CD4-positive, alpha-beta T cell treated with Interleukin-17A for 1 hour (primary cell): ENCODE measurements around the gene PKN2.
"Not testable (repeated sequence)": the region's sequence is repeated elsewhere in the genome, so short reads cannot be mapped to it uniquely, and the experiment has no call there.

Experiments
- DNase-seq: peaks from one replicate; pipeline ENCODE4 v3.0.0-alpha.2; 2020

PKN2 gene

DNA sequence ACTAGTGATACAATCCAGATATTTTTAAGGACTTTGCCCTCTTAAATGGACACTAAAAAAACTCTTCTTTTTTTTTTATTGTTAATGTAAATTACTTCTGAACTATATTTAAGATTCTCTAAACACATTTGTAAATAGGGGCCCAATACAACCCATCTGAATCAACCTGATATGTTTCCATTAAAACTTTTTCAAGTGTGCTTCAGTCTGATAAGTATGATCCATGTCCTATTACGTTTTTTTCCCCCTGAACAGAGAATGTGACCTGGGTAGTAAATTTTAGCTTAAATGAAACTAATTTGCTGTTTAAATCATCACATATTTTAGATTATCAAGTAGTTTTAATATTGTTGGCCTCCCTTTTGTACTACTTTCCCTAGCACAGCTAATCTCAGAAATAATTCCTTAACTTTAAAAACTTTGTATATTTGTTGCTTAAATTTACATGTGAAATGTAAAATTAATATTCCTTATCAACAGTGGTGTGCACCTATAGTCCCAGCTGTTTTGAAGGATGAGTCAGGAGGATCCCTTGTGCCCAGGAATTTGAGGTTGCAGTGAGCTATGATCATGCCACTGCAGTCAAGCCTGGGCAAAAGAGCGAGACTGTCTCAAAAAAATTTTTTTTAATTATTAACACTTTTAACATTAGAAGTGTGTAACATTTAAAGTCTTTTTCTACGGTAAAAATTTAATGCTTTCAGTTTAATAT, 3.0 kb upstream of the PKN2 start:
- DNase-seq: no peak

DNA sequence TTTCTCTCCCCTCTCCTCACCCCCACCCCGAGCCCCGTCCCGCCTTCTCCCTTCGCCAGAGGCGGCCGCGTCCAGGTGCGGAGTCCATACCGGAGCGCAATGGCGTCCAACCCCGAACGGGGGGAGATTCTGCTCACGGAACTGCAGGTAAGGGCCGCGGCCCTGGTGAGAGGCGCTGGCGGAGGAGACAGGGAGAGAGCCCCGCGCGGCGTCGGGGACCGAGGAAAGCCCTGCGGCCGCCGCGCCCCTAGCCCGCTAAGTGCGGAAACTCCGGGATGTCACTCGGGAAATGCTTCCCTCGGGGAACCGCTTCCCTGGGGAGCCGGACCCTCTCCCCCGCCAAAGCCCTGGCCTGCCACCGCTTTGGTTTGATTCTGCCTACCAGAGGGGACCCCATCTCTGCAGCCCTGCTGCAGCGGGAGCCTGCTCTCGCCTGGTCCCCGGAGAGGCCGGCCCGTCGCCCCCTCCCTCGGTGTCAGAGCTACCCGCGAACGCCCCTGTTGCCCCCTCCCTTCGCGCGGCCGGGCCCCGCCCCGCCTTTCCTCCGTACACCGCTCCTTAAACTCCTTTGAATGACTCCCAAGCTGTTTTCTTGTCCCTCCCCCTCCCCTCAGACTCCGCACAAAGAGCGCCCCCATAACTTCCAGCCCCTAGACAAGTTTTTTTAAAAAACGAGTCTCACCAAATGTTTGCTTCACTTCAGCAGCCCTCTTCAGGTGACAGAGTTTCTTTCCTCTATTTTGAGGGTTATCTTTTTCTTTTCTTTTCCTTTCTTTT, 597 bp downstream of the PKN2 start:
- peak; percentile 62 for DNase-seq

DNA sequence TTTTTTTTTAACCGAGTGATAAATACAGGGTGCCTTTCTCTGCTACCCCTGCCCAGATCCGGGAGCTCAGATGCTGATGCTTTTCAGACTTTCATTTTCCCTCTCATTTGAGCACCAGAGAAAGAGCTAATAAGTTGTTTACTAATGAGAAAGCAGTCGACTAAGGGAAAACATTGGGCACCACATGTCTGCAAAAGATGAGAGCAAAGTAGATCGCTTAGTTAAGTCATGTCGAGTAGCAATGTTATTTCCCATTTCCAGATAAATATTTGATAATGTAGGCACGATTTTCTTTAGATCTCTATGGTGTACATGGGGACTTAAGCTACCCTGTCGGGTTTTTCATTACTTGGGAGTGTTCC, 1.2 kb downstream of the PKN2 start:
- DNase-seq: no peak

DNA sequence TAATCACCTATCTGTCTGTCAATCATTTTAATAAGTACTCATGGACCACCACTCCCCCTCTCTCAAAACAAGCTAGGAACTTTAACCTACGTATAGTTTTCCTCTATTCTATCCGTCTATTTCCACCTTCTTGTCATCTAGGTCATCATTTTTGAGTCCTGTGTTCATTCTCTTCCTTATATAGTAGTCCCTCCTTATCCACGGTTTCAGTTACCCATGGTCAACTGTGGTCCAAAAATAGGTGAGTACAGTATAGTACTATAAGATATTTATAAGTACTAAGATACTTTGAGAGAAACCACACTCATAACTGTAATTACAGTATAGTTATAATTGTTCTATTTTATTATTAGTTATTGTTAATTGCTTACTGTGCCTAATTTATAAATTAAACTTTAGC, 7.5 kb downstream of the PKN2 start:
- no peak for DNase-seq

DNA sequence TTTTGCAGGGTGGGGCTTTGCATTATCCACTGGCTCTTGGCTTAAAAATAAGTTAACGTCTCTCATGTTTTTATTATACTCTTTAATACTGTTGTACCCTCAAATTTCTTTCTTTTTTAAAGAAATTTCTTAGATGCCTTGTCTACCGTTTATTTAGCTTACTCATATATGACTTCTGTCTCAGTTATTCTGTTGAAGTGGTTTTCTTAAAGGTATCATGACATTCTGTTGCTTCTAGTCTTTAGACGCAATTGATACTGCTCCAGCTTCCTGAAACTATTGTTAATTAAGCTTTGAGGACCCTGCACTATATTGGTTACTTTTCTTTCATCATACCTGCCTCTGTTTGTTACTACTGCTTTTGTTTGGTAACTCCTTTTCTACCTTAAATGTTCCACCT, 11.7 kb downstream of the PKN2 start:
- no peak for DNase-seq

DNA sequence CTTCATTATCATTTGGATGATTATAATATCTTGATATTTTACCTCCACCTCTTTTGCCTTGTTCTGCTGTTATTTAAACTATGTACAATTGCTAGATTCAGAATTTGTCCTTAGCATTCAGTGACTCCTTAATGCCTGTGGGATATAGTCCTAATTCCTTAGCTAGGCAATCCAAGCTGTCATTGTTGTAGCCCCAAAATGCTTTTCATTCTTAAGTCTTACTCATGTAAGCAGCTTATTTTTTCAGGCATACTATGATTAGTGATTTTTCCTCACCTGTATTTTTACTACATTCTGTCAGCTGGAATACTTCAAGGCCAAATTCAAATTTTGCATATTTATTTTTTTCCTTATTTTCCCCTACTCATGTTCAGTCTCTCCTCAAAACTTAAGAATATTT, 13.4 kb downstream of the PKN2 start:
- no peak for DNase-seq

DNA sequence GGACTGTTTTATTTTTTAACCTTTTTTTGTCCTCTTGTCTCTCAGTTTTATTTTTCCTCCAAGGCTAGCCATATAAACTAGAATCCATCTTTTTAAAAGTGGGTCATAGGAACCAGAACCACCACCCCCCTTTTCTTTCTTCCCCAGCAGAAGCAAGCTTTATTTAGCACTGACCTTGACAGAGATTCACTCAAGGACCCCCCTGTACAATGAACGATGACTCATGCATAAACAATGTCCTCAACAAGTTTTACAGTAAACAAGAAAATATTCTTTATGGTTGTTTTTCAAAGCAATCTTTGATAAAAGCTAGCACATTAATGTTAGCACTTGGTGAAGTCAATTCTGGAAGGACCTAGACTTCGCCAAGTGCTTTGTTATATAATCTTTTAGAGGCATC, 14.1 kb downstream of the PKN2 start:
- no peak for DNase-seq

DNA sequence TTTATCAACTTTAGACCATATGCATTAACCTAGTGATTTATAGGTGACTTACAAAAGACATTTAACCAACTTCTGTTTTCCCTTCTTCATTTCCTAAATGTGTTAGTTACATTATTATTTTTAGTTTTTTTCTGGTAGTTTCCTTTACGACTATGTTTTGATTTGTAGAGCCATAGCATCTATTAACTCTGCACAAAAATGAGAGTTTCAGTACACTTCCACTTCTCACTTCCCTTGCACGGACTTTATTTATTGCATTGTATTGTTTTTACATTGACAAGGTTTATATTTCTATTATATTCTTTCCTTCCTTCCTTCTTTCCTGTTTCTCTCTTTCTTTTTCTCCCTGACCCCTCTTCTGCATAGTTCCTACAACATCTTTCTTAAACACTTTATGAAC, 14.7 kb downstream of the PKN2 start:
- DNase-seq: no peak

DNA sequence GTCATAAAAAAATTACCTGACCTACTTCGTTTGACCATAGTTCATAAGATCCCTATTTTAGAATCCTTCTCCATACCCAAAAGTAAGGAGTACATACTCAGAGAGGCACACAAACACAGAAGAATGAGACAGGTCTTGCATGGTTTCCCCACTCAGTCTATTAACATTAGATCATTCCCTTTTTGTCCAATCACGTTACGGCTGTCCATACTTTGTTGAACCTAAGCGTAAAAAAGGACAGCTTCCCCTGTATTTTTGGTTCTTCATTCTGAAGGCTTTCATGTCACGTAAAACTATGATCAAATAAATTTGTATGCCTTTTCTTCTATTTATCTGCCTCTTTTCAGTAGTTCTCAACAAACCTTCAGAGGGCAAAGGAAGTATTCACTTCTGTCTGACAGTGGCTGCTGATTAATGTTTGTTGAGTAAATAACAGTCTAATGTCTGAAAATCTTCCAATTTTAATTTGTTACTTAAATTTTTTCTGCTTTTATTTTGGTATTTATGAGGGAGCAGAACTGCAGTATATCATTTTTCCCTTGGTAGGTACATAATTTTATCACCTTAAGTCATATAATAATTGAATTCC, 16.4 kb downstream of the PKN2 start:
- no peak for DNase-seq

DNA sequence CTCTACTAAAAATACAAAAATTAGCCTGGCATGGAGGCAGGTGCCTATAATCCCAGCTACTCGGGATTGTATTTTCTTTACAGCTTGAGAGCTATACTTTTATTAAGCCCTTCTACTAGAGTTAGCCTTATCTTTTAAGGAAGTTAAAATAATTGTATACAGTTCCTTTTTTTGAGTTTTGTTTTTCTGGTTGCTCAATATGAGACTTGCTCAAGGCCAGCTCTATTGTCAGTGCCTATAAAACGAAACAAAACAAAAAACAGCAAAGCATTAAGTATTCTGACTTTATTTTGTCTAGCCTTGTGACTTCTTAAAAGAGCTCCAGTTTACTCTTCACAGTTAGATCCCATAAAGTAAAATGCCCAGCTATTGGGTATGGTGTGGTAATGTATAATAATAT, 17.2 kb downstream of the PKN2 start:
- peak; percentile 2 for DNase-seq

DNA sequence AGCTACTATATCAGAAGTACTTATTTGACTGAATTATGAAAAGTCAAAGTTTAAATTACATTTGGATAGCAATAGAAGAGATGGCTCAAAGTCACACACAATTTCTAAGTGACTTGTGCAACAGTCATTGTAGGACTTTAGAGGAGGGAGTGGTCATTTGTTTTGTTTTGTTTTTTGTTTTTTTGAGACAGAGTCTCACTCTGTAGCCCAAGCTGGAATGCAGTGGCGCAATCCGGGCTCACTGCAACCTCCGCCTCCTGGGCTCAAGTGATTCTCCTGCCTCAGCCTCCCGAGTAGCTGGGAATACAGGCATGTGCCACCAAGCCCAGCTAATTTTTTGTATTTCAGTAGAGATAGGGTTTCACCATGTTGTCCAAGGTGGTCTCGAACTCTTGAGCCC, 17.7 kb downstream of the PKN2 start:
- not testable (repeated sequence) for DNase-seq

DNA sequence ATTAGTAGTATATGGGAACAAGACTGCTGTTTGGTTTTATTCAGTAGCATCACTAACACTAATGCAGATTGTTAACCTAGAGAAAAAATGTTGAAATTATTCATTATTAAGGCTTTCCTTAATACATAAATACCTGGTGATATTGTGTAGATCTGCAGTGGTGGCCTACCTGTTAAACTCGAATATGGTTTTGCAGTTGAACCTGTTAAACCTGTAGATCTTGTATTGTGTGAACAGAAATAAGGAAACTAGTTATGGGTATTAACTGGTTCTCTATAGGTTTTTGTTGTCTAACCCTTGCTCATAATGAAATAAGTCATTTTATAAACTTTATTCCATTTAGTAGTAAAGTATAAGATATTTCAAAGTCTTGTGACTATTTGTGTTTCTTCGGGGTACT, 23.9 kb downstream of the PKN2 start:
- DNase-seq: no peak

DNA sequence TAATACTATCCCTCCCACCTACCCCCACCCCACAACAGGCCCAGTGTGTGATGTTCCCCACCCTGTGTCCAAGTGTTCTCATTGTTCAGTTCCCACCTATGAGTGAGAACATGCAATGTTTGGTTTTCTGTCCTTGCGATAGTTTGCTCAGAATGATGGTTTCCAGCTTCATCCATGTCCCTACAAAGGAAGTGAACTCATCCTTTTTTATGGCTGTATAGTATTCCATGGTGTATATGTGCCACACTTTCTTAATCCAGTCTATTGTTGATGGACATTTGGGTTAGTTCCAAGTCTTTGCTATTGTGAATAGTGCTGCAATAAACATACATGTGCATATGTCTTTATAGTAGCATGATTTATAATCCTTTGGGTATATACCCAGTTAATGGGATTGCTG, 28.8 kb downstream of the PKN2 start:
- DNase-seq: not testable (repeated sequence)

DNA sequence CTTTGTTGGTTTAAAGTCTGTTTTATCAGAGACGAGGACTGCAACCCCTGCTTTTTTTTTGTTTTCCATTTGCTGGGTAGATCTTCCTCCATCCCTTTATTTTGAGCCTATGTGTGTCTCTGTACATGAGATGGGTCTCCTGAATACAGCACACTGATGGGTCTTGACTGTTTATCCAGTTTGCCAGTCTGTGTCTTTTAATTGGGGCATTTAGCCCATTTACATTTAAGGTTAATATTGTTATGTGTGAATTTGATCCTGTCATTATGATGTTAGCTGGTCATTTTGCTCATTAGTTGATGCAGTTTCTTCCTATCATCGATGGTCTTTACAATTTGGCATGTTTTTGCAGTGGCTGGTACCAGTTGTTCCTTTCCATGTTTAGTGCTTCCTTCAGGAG, 32.5 kb downstream of the PKN2 start:
- not testable (repeated sequence) for DNase-seq

DNA sequence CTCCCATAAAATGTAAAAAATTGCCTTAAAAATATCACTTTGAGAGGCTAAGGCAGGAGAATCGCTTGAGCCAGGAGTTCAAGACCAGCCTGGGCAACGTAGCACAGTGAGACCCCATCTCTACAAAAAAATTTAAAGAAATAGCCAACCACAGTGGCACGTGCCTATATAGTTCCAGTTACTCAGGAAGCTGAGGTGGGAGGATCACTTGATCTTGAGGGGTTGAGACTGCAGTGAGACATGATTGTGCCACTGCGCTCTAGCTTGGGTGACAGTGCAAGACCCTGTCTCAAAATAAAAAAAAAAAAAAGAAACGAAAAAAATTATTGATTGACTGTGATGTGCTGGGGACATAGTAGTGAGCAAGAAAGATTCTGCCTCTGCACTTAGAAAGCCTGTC, 38.4 kb downstream of the PKN2 start:
- DNase-seq: no peak

DNA sequence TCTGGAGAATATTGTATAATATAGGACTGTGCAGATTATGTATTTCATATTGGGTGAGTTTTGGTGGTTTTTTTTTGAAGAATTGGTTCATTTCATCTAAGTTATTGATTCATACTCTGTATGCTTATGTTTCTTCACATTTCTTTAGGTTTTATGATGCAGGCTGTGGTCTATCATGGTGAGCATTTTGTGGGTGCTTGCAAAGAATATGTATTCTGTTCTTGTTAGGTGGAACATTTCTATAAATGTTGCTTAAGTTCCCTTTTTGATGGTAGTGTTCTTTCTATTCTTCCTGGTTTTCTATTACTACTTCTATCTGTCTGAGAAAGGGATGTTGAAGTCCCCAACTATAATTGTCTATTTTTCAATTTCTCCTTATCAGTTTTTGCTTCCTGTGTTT, 42.6 kb downstream of the PKN2 start:
- DNase-seq: no peak

DNA sequence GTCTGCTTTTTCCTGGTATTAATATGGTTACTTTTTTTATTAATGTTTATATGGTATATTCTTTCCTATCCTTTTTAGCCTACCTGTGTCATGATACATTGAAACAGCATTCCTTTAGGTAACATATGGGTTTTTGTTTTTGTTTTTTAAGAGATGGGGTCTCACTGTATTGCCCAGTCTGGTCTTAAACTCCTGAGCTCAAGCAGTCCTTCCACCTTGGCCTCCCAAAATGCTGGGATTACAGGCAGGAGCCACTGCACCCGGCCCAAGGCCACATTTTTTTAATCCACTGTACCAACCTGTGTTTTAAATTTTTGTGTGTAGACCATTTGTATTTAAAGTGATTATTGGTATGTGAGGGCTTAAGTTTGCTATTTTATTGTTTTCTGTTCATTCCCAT, 43.1 kb downstream of the PKN2 start:
- no peak for DNase-seq

DNA sequence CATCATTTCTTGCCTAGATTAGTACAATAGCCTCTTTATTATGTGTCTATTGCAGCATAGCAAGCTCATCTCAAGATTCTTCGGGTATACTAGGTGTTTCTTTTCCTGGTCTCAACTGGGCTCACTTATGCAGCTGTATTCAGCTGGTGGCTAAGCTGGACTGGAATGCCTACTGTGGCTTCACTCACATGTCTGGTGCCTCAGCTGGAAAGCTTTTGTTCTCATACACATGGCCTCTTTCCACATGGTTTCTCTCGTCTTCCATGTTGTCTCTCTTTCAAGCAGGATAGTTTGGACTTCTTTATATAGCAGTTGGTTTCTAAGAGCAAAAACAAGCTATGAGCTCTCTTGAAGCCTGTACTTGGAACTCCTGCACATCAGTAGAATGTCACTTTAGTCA, 45.2 kb downstream of the PKN2 start:
- DNase-seq: no peak

DNA sequence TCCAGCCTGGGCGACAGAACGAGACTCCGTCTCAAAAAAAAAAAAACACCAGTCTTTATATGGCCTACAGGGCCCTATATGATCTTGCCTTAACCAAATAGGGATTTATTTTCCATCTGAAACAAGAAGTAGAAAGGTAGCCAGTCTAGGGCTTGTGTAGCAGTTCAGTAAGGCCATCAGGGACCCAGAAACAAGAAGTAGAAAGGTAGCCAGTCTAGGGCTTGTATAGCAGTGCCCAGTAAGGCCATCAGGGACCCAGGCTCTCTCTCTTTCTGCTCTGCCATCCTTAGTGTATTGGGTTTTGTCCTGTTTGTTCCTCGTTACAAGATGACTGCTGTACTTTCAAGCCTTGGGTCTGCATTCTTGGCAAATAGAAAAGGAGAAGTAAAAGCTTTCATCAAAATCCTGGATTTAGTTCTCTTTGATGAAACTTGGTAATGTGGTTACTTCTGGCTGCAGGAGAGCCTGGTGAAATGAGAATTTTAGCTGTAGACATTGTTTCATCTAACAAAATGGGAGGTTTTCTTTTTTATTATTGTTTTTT, 46.1 kb downstream of the PKN2 start:
- no peak for DNase-seq

DNA sequence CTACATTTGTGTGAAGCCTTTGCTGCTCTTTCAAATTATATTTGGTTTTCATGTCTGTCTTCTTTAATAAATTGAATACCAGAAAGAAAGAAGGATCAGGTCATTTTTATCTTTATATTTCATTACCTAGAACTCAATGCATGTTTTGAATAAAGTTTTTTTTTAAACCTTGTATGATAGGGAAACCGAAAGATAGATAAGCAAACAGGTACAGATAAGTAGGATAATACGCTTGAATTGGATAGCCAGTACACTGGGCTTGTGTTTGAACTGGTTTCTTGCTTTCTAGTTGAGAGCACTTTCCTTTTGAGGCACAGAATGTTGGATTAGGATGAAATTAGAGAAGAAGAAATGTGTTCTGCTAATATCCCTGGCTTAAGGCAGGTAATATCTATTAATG, 46.9 kb downstream of the PKN2 start:
- DNase-seq: no peak

DNA sequence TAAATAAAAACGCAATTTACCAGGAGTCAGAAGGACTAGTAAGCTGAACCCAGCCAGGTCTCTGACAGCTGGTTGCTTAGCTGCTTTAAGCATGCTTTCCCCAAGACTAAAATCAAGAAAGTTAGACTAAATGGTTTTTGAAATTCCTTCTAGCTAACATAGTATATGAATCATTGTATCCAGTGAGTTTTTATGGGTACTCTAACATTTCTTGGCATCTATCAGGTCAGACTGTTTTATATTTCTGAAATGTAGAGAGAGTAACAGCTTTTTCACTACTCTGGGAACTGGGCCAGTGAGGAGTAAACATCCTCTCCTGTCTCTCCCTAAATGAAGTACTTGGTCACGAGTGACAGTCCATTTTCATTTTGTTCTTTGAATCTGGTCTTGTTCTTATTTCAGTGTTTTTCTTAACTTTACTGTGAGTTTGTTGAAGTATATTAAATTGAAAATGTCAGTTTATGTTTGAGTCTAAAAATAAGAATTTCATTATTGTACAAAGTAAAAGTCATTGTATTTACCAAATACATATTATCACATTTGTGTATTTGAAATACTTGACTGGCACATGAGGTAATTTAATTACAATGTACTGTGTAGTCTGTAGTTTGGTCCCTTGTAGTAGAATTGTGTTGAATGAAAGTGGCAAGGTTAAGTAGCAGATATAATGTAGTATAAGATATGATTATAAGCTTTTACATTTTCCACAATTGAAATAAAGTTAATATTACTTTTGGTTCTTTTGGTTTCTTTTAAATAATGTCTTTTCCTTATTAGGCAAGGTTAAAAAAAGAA, 47.6 kb downstream of the PKN2 start:
- no peak for DNase-seq

DNA sequence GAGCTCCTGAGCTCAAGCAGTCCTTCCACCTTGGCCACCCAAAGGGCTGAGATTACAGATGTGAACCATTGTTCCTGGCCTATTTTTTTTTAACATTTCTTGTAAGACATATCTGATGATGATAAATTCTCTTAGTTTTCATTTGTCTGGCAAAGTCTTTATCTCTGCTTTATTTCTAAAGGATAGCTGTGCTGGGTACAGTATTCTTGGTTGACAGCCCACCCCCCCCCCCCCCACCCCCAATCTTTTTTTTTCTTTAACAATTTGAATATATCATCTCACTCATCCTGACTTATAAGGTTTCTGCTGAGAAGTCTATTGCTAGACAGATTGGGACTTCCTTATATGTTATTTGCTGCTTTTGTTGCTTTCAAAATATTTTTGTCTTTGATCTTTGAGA, 51.3 kb downstream of the PKN2 start:
- DNase-seq: no peak

DNA sequence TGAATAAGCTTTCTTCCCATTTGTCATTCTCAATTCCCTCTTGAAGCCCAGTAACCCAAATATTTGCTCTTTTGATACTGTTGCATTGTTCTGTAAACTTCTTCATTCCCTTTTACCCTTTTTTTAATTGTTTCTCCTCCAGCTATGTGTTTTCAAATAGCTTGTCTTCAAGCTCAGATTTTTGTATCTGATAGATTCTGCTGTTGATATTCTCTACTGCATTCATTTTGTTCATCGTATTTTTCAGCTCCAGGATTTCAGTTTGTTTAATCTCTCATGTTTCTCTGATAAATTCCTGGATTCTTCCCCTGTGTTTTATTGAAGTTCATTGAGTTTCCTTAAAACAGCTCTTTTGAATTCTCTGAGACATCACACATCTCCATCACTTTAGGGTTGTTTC, 51.8 kb downstream of the PKN2 start:
- DNase-seq: no peak
